ENCODE results near the gene DGKI. TPM values are rescaled to one million over a fixed set of nuclear protein-coding genes. Genes with fewer than 3 reads are reported as not detected.

DGKI gene
- total and polyA plus RNA-seq, 3 donors from 2014 or later, result 3.2 to 6.6 (median 4.3) TPM

DNA sequence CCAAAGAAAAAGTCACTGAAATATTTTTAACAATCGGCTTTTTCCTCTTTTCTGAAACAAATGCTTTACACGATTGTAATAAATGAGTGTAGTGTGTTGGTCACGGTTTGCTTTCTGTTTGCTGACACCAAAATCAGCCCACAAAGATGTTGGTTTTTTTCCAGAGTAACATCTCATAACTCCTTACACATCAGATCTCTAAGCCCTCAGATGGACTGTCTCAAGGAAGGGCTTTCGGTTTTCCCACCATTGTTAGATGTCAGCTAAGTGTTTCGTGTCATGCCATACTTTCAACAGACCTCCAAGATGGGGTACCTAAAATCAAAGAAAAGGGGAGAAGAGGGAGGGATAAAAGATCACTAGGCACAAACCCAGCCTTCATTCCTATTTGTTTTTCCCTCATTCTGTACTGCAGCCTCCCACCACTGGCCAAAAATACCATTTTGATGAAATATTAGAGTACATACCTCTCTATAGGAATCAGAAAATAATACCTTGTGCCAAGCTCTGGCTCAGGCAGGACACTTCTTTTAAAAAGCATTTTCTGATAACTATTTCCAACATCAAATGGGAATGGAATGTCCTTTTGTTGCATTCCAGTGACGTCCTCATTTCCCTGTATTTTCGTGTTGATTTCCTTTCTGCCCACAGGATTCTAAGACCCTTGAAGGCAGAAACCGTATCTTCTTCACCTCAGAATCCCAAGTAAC is 159.1 kb downstream of the DGKI start:
- DNase-seq, result no peak
- TF ChIP-seq, protein P1, sequence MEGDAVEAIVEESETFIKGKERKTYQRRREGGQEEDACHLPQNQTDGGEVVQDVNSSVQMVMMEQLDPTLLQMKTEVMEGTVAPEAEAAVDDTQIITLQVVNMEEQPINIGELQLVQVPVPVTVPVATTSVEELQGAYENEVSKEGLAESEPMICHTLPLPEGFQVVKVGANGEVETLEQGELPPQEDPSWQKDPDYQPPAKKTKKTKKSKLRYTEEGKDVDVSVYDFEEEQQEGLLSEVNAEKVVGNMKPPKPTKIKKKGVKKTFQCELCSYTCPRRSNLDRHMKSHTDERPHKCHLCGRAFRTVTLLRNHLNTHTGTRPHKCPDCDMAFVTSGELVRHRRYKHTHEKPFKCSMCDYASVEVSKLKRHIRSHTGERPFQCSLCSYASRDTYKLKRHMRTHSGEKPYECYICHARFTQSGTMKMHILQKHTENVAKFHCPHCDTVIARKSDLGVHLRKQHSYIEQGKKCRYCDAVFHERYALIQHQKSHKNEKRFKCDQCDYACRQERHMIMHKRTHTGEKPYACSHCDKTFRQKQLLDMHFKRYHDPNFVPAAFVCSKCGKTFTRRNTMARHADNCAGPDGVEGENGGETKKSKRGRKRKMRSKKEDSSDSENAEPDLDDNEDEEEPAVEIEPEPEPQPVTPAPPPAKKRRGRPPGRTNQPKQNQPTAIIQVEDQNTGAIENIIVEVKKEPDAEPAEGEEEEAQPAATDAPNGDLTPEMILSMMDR (IDR thresholded peaks at IDR 0.05), result no peak
- TF ChIP-seq POLR2A (IDR thresholded peaks at IDR 0.05), result no peak
- H3K27ac ChIP-seq, result peak overlapping the region in 1 of 2 donors; percentile 7
- no peaks in the 10 kb centered on the region for H3K27me3 ChIP-seq
- H3K4me1 ChIP-seq, result no peaks in the 10 kb centered on the region
- intact Hi-C loops (cut with DNase I; ENCODE audit: low total_unique reads), result no loop called here
- no peaks in the 10 kb centered on the region for H3K36me3 ChIP-seq (ENCODE audit: low read depth, missing control alignments)
- WGBS, 2 donors, result 78 to 79% methylated on average over 8 of the region's 8 CpGs
- H3K9me3 ChIP-seq, result no peaks in the 10 kb centered on the region
- no peak overlapping the region for H3K4me3 ChIP-seq

DNA sequence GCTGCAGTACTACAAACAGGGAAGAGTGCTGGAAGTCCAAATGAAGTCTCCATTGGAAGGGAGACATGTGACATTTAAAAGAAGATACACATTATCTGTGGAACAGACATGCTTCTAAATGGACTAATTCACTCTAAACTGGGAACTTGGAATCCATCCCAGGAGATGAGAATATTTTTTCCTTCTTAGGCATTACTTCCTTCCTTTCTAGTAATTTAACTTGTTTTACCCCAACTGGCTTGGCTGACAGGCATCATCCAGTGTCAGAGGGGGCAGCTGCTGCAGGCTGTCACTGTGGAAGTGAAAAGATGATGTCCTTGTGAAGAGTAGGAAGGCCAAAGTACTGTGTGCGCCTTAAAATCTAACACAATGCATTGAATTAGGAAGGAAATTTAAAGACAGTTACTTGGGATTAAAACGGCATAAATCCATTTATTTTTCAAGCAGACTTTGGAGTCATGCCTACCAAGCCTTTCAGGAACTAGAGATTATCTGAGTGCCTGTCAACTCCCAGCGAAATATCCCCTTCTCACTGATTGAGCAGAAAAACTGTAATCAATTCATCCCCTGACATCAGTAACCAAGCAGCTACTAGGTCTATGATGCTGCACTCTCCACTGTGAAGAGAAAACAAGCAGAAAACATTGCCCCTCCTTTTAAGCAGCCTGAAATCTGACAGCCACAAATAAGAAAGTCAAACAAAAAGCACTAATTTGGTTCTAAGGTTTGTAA is 161.2 kb downstream of the DGKI start:
- Histone ChIP-seq H3K9me3 (no peaks in the 10 kb centered on the region), H3K27me3 (no peaks in the 10 kb centered on the region), H3K27ac (no peak overlapping the region), H3K4me1 (no peaks in the 10 kb centered on the region), H3K36me3 (ENCODE audit: low read depth, missing control alignments) (no peaks in the 10 kb centered on the region), H3K4me3 (no peak overlapping the region)
- no peak for DNase-seq
- WGBS, 2 donors, result 67 to 70% methylated on average over 3 of the region's 3 CpGs
- intact Hi-C loops (cut with DNase I; ENCODE audit: low total_unique reads), result no loop called here
- TF ChIP-seq, protein P1 (IDR thresholded peaks at IDR 0.05), result no peak
- no peak for TF ChIP-seq POLR2A (IDR thresholded peaks at IDR 0.05)

GRCh38 chr7:137684776-137685175 is 162.0 kb downstream of the DGKI start:
- H3K9me3 ChIP-seq, result no peaks in the 10 kb centered on the region
- WGBS, 2 donors, result 93 to 94% methylated on average over 8 of the region's 8 CpGs
- no peaks in the 10 kb centered on the region for H3K36me3 ChIP-seq (ENCODE audit: low read depth, missing control alignments)
- intact Hi-C loops (cut with DNase I; ENCODE audit: low total_unique reads), result no loop called here
- DNase-seq, result no peak
- no peaks in the 10 kb centered on the region for H3K27me3 ChIP-seq
- no peak overlapping the region for H3K27ac ChIP-seq
- TF ChIP-seq, protein P1 (IDR thresholded peaks at IDR 0.05), result no peak
- TF ChIP-seq POLR2A (IDR thresholded peaks at IDR 0.05), result no peak
- no peak overlapping the region for H3K4me3 ChIP-seq
- no peaks in the 10 kb centered on the region for H3K4me1 ChIP-seq

DNA sequence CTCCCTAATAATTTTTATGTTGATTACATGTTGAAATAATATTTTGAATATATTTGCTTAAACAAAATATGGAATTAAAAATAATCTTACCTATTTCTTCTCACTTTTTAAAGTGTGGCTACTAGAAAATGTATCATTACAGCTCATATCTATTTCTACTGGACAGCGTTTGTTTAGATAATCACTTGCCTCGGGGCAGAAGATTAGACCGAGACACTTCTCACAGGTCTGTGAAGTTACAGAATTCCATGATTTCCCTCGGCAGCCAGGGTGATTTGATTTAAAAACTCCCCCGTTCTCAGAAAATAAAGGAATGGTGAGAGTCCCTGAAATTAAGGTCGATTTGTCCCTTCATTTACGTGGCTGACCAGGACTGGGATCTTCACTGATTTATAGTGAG is 162.5 kb downstream of the DGKI start:
- Histone ChIP-seq H3K27me3 (no peaks in the 10 kb centered on the region), H3K4me1 (no peaks in the 10 kb centered on the region), H3K4me3 (no peak overlapping the region), H3K36me3 (ENCODE audit: low read depth, missing control alignments) (no peaks in the 10 kb centered on the region), H3K9me3 (no peaks in the 10 kb centered on the region), H3K27ac (no peak overlapping the region)
- TF ChIP-seq, protein P1 (IDR thresholded peaks at IDR 0.05), result no peak
- no peak for TF ChIP-seq POLR2A (IDR thresholded peaks at IDR 0.05)
- no peak for DNase-seq
- WGBS, 2 donors, result 64 to 74% methylated on average over 7 of the region's 7 CpGs
- intact Hi-C loops (cut with DNase I; ENCODE audit: low total_unique reads), result no loop called here
